Dermis microvascular lymphatic vessel endothelial cell (primary cell): ENCODE measurements around the gene LPAR1. TPM values are rescaled to one million over a fixed set of nuclear protein-coding genes. Genes with fewer than 3 reads are reported as not detected.
"Not testable (repeated sequence)": the region's sequence is repeated elsewhere in the genome, so short reads cannot be mapped to it uniquely, and the experiment has no call there.

ENCODE experiments used
- DNase-seq, 2 donors: peaks; one replicate each; pipeline versions ENCODE4 v3.0.0 to v3.0.0-alpha.2; 2010; ENCODE audit warnings: low read depth in 2 of 2
- total RNA-seq: library from RNA; depleted of rRNA; stranded (reverse); fragments of >200 nt; gene quantifications from 2 replicates; pipeline ENCODE4 v1.2.1, GENCODE V29; 2014

The LPAR1 gene
- total RNA-seq, 1 donor from 2014 or later = not detected

- no peak for DNase-seq
These were observed 161.3 kb downstream of the LPAR1 start for GRCh38 chr9:110876929-110877328.

DNA sequence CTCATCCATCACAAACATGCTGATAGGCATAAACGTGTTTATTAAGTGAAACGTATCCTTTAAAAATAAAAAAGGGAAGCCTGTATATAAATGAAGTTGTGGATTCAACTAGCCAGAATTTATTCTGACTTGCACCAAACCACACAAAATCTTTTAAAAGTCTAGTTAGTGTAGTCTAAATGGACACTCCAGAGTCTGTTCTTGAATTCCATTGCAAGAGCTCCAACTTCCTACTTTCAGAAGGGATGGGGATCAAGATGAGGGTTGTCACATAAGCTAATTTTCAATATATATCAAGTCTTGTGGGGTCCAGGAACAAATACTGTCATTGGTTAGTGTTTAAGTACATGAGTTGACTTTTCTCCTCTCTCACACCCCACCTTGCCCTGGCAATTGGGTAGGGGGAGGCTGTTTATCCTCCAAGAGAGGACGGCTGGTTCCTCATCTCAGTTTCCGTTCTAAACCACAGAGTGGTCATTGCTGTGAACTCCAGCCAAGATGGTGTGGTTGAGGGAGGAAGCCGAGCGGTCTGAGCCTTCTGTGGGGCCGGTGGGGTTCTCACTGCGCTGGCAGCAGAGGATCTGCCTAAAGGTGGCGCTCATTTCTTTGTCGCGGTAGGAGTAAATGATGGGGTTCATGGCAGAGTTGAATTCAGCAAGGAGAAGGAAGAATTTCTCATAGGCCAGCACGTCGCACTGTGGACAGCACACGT, 163.2 kb downstream of the LPAR1 start:
- DNase-seq = no peak

DNA sequence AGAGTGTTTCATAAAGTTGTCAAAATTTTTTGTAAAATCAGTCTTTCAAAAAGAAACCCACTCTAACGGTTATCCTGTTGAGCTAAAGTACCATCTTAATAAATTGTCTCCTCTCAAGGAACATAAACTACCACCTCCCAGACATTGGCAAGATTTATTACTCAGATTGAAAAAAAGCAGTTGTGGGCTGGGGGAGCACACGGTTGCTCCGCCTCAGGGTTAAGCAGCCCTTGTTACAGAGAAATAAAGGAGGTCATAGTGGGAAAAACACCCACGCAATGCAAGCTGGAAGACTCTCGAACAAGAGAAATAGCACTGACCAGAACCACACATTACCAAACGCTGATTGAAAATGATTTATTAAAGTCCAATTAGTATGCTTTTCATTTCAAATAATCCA, 165.3 kb downstream of the LPAR1 start:
- DNase-seq = no peak

DNA sequence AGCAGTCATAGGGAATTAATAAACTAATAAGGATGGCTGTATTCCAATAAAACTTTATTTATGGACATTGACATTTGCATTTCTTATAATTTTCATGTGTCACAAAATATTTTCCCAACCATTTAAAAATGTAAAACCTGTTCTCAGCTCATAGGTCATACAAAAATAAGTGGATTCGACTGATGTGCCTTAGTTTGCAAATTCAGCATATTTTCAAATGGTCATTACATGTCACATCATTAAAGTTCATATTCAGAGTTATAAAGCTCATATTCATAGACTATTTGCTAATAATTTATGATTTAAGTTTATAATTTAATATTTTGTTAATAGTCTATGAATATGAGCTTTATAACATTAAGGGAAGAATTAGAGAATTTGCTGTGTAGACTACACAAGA, 166.5 kb downstream of the LPAR1 start:
- no peak for DNase-seq

GRCh38 chr9:110869931-110870330, 168.3 kb downstream of the LPAR1 start:
- DNase-seq = no peak

GRCh38 chr9:110864011-110864410, 174.3 kb downstream of the LPAR1 start:
- no peak for DNase-seq

DNA sequence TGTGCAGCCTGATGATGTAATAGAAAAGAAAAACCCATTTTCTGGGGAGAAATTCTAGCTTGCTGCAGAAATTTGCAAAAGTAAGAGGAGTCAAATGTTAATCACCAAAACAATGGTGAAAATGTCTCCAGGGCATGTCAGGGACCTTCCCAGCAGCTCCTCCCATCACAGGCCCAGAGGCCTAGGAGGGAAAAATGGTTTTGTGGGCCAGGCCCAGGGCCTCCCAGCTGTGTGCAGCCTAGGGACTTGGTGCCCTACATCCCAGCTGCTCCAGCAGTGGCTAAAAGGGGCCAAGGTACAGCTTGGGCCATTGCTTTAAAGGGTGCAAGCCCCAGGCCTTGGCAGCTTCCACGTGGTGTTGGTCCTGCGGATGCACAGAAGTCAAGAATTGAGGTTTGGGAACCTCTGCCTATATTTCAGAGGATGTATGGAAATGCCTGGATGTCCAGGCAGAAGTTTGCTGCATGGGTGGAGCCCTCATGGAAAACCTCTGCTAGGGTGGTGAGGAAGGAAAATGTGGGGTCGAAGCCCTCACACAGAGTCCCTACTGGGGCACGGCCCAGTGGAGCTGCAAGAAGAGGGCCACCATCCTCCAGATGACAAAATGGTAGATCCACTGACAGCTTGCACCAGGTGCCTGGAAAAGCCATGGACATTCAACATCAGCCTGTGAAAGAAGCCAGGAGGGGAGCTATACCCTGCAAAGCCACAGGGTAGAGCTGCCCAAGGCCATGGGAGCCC, 176.7 kb downstream of the LPAR1 start:
- DNase-seq = not testable (repeated sequence)

- no peak for DNase-seq
These were observed 181.5 kb downstream of the LPAR1 start for GRCh38 chr9:110856772-110857171.

GRCh38 chr9:110850401-110851135, 187.7 kb downstream of the LPAR1 start:
- no peak for DNase-seq

DNA sequence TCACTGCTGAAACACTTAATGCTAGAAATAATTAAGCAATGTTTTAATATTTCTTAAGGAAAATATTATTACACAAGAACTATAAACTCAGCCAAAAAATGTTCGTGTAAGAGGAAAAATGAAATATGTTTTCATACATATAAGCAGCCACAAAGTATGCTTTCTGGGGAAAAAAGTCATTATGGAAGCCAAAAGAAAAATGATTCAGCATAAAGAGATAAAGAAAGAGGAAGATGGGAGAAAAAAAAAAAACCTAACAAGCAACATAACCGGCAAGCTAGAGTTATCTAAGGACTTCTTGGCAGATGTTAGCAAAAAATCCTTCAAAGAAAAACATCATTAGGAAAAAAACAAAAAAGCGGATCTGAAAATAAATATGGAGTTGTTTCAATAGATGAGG, 190.6 kb downstream of the LPAR1 start:
- no peak for DNase-seq

DNA sequence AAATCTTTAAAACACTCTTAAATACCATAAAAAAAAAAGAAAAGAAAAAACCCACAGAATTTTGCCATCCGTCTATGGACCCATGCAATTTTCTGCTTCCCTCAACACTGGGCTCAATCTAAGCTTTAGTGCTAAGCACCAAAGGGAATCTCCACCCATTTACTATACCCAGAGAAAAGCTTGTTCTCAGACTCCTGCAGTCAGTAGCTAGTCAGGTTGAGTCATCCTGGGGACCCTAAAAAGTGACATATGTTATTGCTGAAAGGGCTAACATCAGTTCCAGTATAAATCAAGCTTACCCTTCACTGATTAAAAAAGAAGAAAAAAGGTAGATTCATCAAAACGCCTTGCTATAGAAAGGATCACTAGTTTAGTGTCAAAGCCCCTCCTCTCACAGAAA, 192.1 kb downstream of the LPAR1 start:
- no peak for DNase-seq

DNA sequence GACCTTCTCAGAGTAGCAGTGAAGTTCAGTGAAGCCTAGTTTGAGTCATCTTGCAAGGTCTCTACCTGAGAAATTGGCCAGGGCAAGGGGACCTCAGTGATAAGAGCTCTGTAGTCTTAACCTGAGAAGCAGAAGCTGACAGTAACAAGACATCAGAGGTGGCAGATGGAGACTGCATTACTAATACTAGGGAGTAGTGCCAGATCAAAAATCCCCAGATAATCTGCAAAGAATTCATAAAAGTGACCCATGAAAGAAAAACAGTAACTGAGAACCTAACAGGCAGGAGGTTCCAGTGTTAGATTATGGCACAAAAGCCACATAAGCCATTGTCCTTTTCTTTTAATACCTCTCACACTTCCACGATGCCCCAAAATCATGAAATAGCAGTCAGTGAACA, 194.1 kb downstream of the LPAR1 start:
- DNase-seq = no peak

- DNase-seq = no peak
These were observed 195.3 kb downstream of the LPAR1 start for GRCh38 chr9:110842986-110843385.

GRCh38 chr9:110842169-110842568, 196.1 kb downstream of the LPAR1 start:
- DNase-seq = no peak

- DNase-seq = no peak
These were observed 200.8 kb downstream of the LPAR1 start for GRCh38 chr9:110837401-110838005.

DNA sequence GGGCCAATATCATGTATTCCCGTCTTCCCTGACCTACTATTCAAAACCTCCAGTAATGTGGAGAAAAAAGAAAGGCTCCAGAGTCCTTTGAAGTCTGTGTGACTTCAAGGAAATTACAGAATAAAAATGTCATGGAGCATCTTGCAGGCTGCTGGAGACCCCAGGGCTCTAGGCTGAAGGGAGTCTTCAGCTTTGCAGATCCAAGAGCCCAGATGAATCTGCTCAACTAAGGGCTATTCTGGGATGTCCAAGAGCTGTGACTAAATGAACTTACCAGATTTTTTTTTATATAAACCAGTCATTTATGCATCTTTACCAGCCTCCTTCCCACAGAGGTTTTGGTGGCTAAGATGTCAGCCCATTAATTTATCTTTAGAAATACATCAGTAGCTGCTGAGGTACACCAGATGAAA, 202.4 kb downstream of the LPAR1 start:
- no peak for DNase-seq

GRCh38 chr9:110835404-110835803, 202.9 kb downstream of the LPAR1 start:
- DNase-seq = no peak

DNA sequence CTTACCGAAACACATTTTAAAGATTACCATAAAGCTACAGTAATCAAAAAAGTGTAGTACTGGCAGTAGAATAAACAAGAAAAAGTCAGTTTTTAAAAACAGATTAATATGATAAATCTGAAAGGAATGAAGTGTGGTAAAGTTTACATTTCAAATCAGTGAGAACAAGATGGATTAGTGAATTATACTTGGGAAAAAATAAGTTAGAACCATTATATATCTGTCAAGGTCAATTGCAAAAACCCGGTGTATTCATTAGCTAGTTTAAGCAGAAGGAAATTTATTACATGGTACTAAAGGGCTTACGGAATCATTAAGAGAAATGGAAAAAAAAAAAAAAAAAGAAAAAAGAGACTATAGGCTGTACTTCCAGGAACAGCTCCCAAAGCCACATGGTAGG, 205.3 kb downstream of the LPAR1 start:
- no peak for DNase-seq

GRCh38 chr9:110830495-110830894, 207.8 kb downstream of the LPAR1 start:
- no peak for DNase-seq

- DNase-seq = no peak
These were observed 210.0 kb downstream of the LPAR1 start for GRCh38 chr9:110828264-110828663.

- DNase-seq = not testable (repeated sequence)
These were observed 211.9 kb downstream of the LPAR1 start for GRCh38 chr9:110826400-110826799.

DNA sequence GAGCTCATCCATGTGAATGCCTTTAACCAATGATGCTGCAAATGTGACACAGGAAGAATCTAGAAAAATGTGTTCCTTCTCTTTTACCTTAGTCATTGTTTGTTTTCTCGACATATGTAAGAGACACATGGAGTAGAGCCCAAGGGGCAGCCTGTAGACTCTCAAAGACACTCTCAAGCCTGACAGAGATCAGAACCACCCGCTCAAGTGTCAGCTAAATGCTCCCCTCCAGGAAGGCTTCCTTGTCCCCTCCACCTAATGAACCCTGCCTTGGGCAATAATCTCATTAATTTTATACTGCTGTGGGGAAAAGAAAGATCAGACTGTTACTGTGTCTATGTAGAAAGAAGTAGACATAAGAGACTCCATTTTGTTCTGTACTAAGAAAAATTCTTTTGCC, 212.3 kb downstream of the LPAR1 start:
- no peak for DNase-seq
